Ectodermal cell (in vitro differentiated cells): ENCODE measurements around the gene C22orf31. TPM values are rescaled to one million over a fixed set of nuclear protein-coding genes. Genes with fewer than 3 reads are reported as not detected.

Source experiments
- H3K27ac ChIP-seq: 2 replicates; pipeline ENCODE4 v1.7.0; 2013; ENCODE audit warnings: mild to moderate bottlenecking, low read depth, low read length; ENCODE audit not compliant: insufficient read depth, poor library complexity, severe bottlenecking
- H3K27me3 ChIP-seq: 2 replicates; pipeline ENCODE4 v1.7.0; 2013; ENCODE audit warnings: mild to moderate bottlenecking, low read length; ENCODE audit not compliant: insufficient read depth, control insufficient read depth, poor library complexity, severe bottlenecking
- H3K36me3 ChIP-seq: one replicate; pipeline ENCODE4 v1.7.0; 2013; ENCODE audit warnings: low read length; ENCODE audit not compliant: control insufficient read depth, insufficient read depth
- H3K4me1 ChIP-seq: one replicate; pipeline ENCODE4 v1.7.0; 2013; ENCODE audit warnings: low read length; ENCODE audit not compliant: control insufficient read depth, insufficient read depth
- H3K4me3 ChIP-seq: 2 replicates; pipeline ENCODE4 v1.7.0; 2013; ENCODE audit warnings: low read depth, low read length, control low read depth; ENCODE audit not compliant: insufficient read depth
- H3K9me3 ChIP-seq: 2 replicates; pipeline ENCODE4 v1.7.0; 2013; ENCODE audit warnings: mild to moderate bottlenecking, low read length, moderate library complexity; ENCODE audit not compliant: control insufficient read depth
- WGBS, 2 experiments: methylation state at CpG; one replicate each; pipeline ENCODE4 v1.1.7; 2013; ENCODE audit warnings: missing lambda C conversion rate in 2 of 2; 5-methylcytosine and 5-hydroxymethylcytosine counted together
- polyA plus RNA-seq, 4 experiments: library from polyadenylated mRNA; stranded (reverse); fragments of 50-300 nt; gene quantifications; one replicate each; pipeline ENCODE4 v1.2.3, GENCODE V29; 2013

Gene C22orf31
- polyA plus RNA-seq (2013, experiment 1 of 4), result not detected
- not detected for polyA plus RNA-seq (2013, experiment 2 of 4)
- polyA plus RNA-seq (2013, experiment 3 of 4), result not detected
- not detected for polyA plus RNA-seq (2013, experiment 4 of 4)

- Histone ChIP-seq H3K27ac (no peak within 1 kb of the TSS), H3K4me3 (no peak within 1 kb of the TSS), H3K9me3 (no peaks in the 10 kb centered on the region), H3K27me3 (no peaks in the 10 kb centered on the region), H3K36me3 (no peaks in the 10 kb centered on the region), H3K4me1 (peaks cover 7% of the 10 kb centered on the region)
- 75 to 92% methylated on average over 1 of the region's 2 CpGs for WGBS, 2 experiments
Measured at GRCh38 chr22:29061773-29062172, at the start of gene C22orf31. Gene C22orf31, minus strand, starts transcription at chr22:29061831. Its CDS starts 39 bp downstream, at chr22:29061792.

- no peaks in the 10 kb centered on the region for H3K36me3 ChIP-seq
- H3K27ac ChIP-seq, result no peak overlapping the region
- no peak overlapping the region for H3K4me3 ChIP-seq
- H3K9me3 ChIP-seq, result no peaks in the 10 kb centered on the region
- 96 to 100% methylated on average over 1 of the region's 3 CpGs for WGBS, 2 experiments
- no peaks in the 10 kb centered on the region for H3K27me3 ChIP-seq
- H3K4me1 ChIP-seq, result peaks cover 4% of the 10 kb centered on the region
Measured at GRCh38 chr22:29110946-29111345, 49.3 kb upstream of the C22orf31 start.

GRCh38 chr22:29109822-29110221 lies 48.2 kb upstream of the C22orf31 start:
- WGBS, 2 experiments, result 90 to 92% methylated on average over 4 of the region's 4 CpGs
- Histone ChIP-seq H3K36me3 (no peaks in the 10 kb centered on the region), H3K27ac (no peak overlapping the region)

GRCh38 chr22:29108137-29108536 lies 46.5 kb upstream of the C22orf31 start:
- Histone ChIP-seq H3K4me3 (no peak overlapping the region), H3K9me3 (no peaks in the 10 kb centered on the region), H3K36me3 (no peaks in the 10 kb centered on the region), H3K4me1 (peaks cover 9% of the 10 kb centered on the region), H3K27ac (no peak overlapping the region), H3K27me3 (no peaks in the 10 kb centered on the region)
- WGBS, 2 experiments, result 92 to 97% methylated on average over 5 of the region's 5 CpGs

More at GRCh38 chr22:29109822-29110221, 48.2 kb upstream of the C22orf31 start:
- Histone ChIP-seq H3K4me3 (no peak overlapping the region), H3K9me3 (no peaks in the 10 kb centered on the region), H3K4me1 (peaks cover 4% of the 10 kb centered on the region), H3K27me3 (no peaks in the 10 kb centered on the region)

GRCh38 chr22:29106839-29107238 lies 45.2 kb upstream of the C22orf31 start:
- Histone ChIP-seq H3K27me3 (no peaks in the 10 kb centered on the region), H3K27ac (no peak overlapping the region), H3K36me3 (no peaks in the 10 kb centered on the region), H3K4me3 (no peak overlapping the region), H3K9me3 (no peaks in the 10 kb centered on the region), H3K4me1 (peaks cover 17% of the 10 kb centered on the region)
- 7 to 14% methylated on average over 4 of the region's 4 CpGs for WGBS, 2 experiments

- H3K9me3 ChIP-seq, result no peaks in the 10 kb centered on the region
- 79 to 88% methylated on average over 2 of the region's 2 CpGs for WGBS, 2 experiments
Measured at GRCh38 chr22:29105468-29105867, 43.8 kb upstream of the C22orf31 start.

GRCh38 chr22:29103121-29103520 lies 41.5 kb upstream of the C22orf31 start:
- H3K36me3 ChIP-seq, result no peaks in the 10 kb centered on the region
- H3K27me3 ChIP-seq, result no peaks in the 10 kb centered on the region
- H3K9me3 ChIP-seq, result no peaks in the 10 kb centered on the region
- H3K4me1 ChIP-seq, result peaks cover 17% of the 10 kb centered on the region
- H3K4me3 ChIP-seq, result no peak overlapping the region
- H3K27ac ChIP-seq, result no peak overlapping the region
- 63 to 74% methylated on average over 1 of the region's 1 CpG for WGBS, 2 experiments

More at GRCh38 chr22:29105468-29105867, 43.8 kb upstream of the C22orf31 start:
- no peaks in the 10 kb centered on the region for H3K27me3 ChIP-seq
- H3K4me1 ChIP-seq, result peaks cover 17% of the 10 kb centered on the region
- H3K36me3 ChIP-seq, result no peaks in the 10 kb centered on the region
- no peak overlapping the region for H3K4me3 ChIP-seq
- H3K27ac ChIP-seq, result no peak overlapping the region

GRCh38 chr22:29102300-29102699 lies 40.7 kb upstream of the C22orf31 start:
- H3K36me3 ChIP-seq, result no peaks in the 10 kb centered on the region
- H3K27me3 ChIP-seq, result no peaks in the 10 kb centered on the region
- WGBS, 2 experiments, result 92 to 100% methylated on average over 2 of the region's 2 CpGs
- H3K9me3 ChIP-seq, result no peaks in the 10 kb centered on the region
- no peak overlapping the region for H3K4me3 ChIP-seq
- H3K4me1 ChIP-seq, result peaks cover 21% of the 10 kb centered on the region
- H3K27ac ChIP-seq, result no peak overlapping the region

- H3K4me3 ChIP-seq, result no peak overlapping the region
- peaks cover 22% of the 10 kb centered on the region for H3K4me1 ChIP-seq
- no peaks in the 10 kb centered on the region for H3K27me3 ChIP-seq
- no peaks in the 10 kb centered on the region for H3K9me3 ChIP-seq
- WGBS, 2 experiments, result 84 to 91% methylated on average over 2 of the region's 2 CpGs
- no peak overlapping the region for H3K27ac ChIP-seq
- H3K36me3 ChIP-seq, result no peaks in the 10 kb centered on the region
Measured at GRCh38 chr22:29098296-29098695, 36.7 kb upstream of the C22orf31 start.

- peaks cover 12% of the 10 kb centered on the region for H3K4me1 ChIP-seq
- WGBS, 2 experiments, result 79 to 81% methylated on average over 10 of the region's 13 CpGs
- H3K36me3 ChIP-seq, result no peaks in the 10 kb centered on the region
- no peak overlapping the region for H3K27ac ChIP-seq
- no peak overlapping the region for H3K4me3 ChIP-seq
- H3K9me3 ChIP-seq, result no peaks in the 10 kb centered on the region
- no peaks in the 10 kb centered on the region for H3K27me3 ChIP-seq
Measured at GRCh38 chr22:29096736-29097669, 35.4 kb upstream of the C22orf31 start.
